H1 (cell line): ENCODE data around the gene PAIP2. TPM values are rescaled to one million over a fixed set of nuclear protein-coding genes. Genes with fewer than 3 reads are reported as not detected.

Experiments
- CTBP2 ChIP-seq: IDR thresholded peaks from 2 replicates; pipeline ENCODE4 v1.7.0; 2011; ENCODE audit warnings: borderline replicate concordance, mild to moderate bottlenecking, moderate library complexity, mixed read lengths, low read length; ENCODE audit not compliant: insufficient read depth, insufficient read length
- EGR1 ChIP-seq: IDR thresholded peaks from 2 replicates; pipeline ENCODE4 v1.6.1; 2011; ENCODE audit warnings: low read depth, low read length, borderline replicate concordance
- KDM4A ChIP-seq: IDR thresholded peaks from one replicate; pipeline ENCODE4 v1.7.1; 2012; ENCODE audit warnings: low read depth, mild to moderate bottlenecking, moderate library complexity, low read length, inconsistent platforms; ENCODE audit not compliant: severe bottlenecking
- polyA plus RNA-seq, 7 experiments: library from polyadenylated mRNA; depleted of rRNA in 3 of 7; stranded (reverse) in 5 of 7; unstranded in 2 of 7; fragments of >200 nt in 5 of 7; fragments of 200-250 nt in 2 of 7; gene quantifications; 1 replicate in 5 of 7; 2 replicates in 1 of 7; 4 replicates in 1 of 7; pipeline versions ENCODE4 v1.2.1 to v1.2.3, GENCODE V29; 2011 to 2013; ENCODE audit warnings: missing spikeins in 2 of 7, mixed read lengths in 2 of 7
- total RNA-seq: library from RNA; stranded (reverse); fragmentation: NEBNext Ultra II Directional; extraction: Animal tissue kit (Norgen Biotek cat#: 25700); gene quantifications from 2 replicates; pipeline ENCODE4 v1.2.1, GENCODE V29; 2021

PAIP2 gene
- total and polyA plus RNA-seq, 2 of the 8 experiments (the other 6 are each of a cell fraction or from before 2014, with no cell fraction given): 87.6 to 162 TPM

GRCh38 chr5:139410121-139410992 lies 68.7 kb downstream of the PAIP2 start (continued):
- TF ChIP-seq CTBP2: no peak
- no peak for TF ChIP-seq EGR1
- no peak for TF ChIP-seq KDM4A
